ENCODE data around the gene WWOX.

The WWOX gene

DNA sequence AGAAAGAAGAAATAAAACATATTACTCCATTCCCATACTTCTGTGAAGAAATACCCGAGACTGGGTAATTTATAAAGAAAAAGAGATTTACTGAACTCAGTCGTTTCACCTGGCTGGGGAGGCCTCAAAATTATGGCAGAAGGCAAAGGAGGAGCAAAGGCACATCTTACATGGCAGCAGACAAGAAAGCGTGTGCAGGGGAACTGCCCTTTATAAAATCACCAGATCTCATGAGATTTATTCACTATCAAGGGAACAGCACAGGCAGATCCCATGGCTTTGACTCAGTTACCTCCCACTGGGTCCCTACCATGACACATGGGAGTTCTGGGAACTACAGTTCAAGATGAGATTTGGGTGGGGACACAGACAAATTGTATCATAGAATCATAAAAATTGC, 365.4 kb downstream of the WWOX start:
- ATAC-seq = no peak
- TF ChIP-seq OSR1 (CRISPR knock-in tag; IDR thresholded peaks at IDR 0.05) = no peak
- TF ChIP-seq, protein P1, sequence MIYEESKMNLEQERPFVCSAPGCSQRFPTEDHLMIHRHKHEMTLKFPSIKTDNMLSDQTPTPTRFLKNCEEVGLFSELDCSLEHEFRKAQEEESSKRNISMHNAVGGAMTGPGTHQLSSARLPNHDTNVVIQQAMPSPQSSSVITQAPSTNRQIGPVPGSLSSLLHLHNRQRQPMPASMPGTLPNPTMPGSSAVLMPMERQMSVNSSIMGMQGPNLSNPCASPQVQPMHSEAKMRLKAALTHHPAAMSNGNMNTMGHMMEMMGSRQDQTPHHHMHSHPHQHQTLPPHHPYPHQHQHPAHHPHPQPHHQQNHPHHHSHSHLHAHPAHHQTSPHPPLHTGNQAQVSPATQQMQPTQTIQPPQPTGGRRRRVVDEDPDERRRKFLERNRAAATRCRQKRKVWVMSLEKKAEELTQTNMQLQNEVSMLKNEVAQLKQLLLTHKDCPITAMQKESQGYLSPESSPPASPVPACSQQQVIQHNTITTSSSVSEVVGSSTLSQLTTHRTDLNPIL (CRISPR knock-in tag; IDR thresholded peaks at IDR 0.05; ENCODE audit: low read depth) = no peak
- TF ChIP-seq, protein P2, sequence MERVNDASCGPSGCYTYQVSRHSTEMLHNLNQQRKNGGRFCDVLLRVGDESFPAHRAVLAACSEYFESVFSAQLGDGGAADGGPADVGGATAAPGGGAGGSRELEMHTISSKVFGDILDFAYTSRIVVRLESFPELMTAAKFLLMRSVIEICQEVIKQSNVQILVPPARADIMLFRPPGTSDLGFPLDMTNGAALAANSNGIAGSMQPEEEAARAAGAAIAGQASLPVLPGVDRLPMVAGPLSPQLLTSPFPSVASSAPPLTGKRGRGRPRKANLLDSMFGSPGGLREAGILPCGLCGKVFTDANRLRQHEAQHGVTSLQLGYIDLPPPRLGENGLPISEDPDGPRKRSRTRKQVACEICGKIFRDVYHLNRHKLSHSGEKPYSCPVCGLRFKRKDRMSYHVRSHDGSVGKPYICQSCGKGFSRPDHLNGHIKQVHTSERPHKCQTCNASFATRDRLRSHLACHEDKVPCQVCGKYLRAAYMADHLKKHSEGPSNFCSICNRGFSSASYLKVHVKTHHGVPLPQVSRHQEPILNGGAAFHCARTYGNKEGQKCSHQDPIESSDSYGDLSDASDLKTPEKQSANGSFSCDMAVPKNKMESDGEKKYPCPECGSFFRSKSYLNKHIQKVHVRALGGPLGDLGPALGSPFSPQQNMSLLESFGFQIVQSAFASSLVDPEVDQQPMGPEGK (CRISPR knock-in tag; IDR thresholded peaks at IDR 0.05; ENCODE audit: borderline replicate concordance) = no peak
- no peak for TF ChIP-seq TCF4 (CRISPR knock-in tag; IDR thresholded peaks at IDR 0.05; ENCODE audit: borderline replicate concordance)
- no peak for TF ChIP-seq TOX (CRISPR knock-in tag; IDR thresholded peaks at IDR 0.05; ENCODE audit: borderline replicate concordance)
- TF ChIP-seq, protein P3, sequence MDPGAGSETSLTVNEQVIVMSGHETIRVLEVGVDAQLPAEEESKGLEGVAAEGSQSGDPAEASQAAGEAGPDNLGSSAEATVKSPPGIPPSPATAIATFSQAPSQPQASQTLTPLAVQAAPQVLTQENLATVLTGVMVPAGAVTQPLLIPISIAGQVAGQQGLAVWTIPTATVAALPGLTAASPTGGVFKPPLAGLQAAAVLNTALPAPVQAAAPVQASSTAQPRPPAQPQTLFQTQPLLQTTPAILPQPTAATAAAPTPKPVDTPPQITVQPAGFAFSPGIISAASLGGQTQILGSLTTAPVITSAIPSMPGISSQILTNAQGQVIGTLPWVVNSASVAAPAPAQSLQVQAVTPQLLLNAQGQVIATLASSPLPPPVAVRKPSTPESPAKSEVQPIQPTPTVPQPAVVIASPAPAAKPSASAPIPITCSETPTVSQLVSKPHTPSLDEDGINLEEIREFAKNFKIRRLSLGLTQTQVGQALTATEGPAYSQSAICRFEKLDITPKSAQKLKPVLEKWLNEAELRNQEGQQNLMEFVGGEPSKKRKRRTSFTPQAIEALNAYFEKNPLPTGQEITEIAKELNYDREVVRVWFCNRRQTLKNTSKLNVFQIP (CRISPR knock-in tag; IDR thresholded peaks at IDR 0.05; ENCODE audit: borderline replicate concordance, low read depth) = no peak
- TF ChIP-seq PPARA (CRISPR knock-in tag; IDR thresholded peaks at IDR 0.05; ENCODE audit: borderline replicate concordance) = no peak
- no peak for TF ChIP-seq ZNF565 (CRISPR knock-in tag; conservative IDR thresholded peaks at IDR 0.05; ENCODE audit: low read depth)
- no peak for TF ChIP-seq ZFP30 (CRISPR knock-in tag; IDR thresholded peaks at IDR 0.05)
- no peak for TF ChIP-seq SNAI2 (CRISPR knock-in tag; IDR thresholded peaks at IDR 0.05)
- no peak for TF ChIP-seq ZNF8 (CRISPR knock-in tag; IDR thresholded peaks at IDR 0.05)
- TF ChIP-seq ARNTL (CRISPR knock-in tag; IDR thresholded peaks at IDR 0.05; ENCODE audit: borderline replicate concordance, low read depth) = no peak
- TF ChIP-seq, protein P4, sequence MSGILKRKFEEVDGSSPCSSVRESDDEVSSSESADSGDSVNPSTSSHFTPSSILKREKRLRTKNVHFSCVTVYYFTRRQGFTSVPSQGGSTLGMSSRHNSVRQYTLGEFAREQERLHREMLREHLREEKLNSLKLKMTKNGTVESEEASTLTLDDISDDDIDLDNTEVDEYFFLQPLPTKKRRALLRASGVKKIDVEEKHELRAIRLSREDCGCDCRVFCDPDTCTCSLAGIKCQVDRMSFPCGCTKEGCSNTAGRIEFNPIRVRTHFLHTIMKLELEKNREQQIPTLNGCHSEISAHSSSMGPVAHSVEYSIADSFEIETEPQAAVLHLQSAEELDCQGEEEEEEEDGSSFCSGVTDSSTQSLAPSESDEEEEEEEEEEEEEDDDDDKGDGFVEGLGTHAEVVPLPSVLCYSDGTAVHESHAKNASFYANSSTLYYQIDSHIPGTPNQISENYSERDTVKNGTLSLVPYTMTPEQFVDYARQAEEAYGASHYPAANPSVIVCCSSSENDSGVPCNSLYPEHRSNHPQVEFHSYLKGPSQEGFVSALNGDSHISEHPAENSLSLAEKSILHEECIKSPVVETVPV (CRISPR knock-in tag; IDR thresholded peaks at IDR 0.05) = no peak
- no peak for TF ChIP-seq GLIS3 (CRISPR knock-in tag; IDR thresholded peaks at IDR 0.05)
- no peak for TF ChIP-seq CSDC2 (CRISPR knock-in tag; IDR thresholded peaks at IDR 0.05)

DNA sequence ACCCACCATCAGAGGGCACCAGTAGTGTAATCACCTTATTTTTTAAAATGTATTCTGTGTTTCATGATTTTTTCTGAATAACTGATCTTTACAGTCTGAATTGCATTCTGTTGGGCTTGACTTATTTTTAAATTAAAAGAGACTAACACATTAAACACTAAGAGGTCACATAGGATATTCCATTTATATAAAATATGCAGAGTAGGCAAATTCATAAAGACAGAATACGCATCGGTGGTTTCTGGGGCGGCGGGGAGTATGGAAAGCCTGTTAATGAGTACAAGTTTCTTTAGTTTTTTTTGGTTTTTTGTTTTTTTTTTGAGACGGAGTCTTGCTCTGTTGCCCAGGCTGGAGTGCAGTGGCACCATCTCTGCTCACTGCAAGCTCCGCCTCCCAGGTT, 366.3 kb downstream of the WWOX start:
- ATAC-seq = no peak
- TF ChIP-seq ZFP30 (CRISPR knock-in tag; IDR thresholded peaks at IDR 0.05) (no peak), ZNF70 (CRISPR knock-in tag; IDR thresholded peaks at IDR 0.05) (no peak), ESRRG (CRISPR knock-in tag; IDR thresholded peaks at IDR 0.05) (no peak), ZC3H10 (CRISPR knock-in tag; IDR thresholded peaks at IDR 0.05) (no peak), CSDC2 (CRISPR knock-in tag; IDR thresholded peaks at IDR 0.05) (no peak), ARNTL (CRISPR knock-in tag; IDR thresholded peaks at IDR 0.05; ENCODE audit: borderline replicate concordance, low read depth) (no peak), ZNF565 (CRISPR knock-in tag; conservative IDR thresholded peaks at IDR 0.05; ENCODE audit: low read depth) (no peak), PPARA (CRISPR knock-in tag; IDR thresholded peaks at IDR 0.05; ENCODE audit: borderline replicate concordance) (no peak)
- TF ChIP-seq, protein P2 (CRISPR knock-in tag; IDR thresholded peaks at IDR 0.05; ENCODE audit: borderline replicate concordance) = no peak
- TF ChIP-seq, protein P1 (CRISPR knock-in tag; IDR thresholded peaks at IDR 0.05; ENCODE audit: low read depth) = no peak
- TF ChIP-seq, protein P4 (CRISPR knock-in tag; IDR thresholded peaks at IDR 0.05) = no peak

Measured in SK-N-SH treated with all-trans-retinoic acid at 6 μM for 48 hours (cell line).